PFSK-1 (cell line): Measurements from ENCODE around the gene NAT8L.

Source experiments
- FOXP2 ChIP-seq: optimal IDR thresholded peaks from 2 replicates; pipeline ENCODE3; 2011; ENCODE audit warnings: borderline replicate concordance, control low read depth, inconsistent platforms; ENCODE audit not compliant: insufficient read depth; ENCODE audit errors: extremely low read length, extremely low read depth
- POLR2AphosphoS5 ChIP-seq: IDR thresholded peaks from 2 replicates; pipeline ENCODE4 v1.6.1; 2012; ENCODE audit warnings: low read depth, mild to moderate bottlenecking, control low read depth, low read length, moderate library complexity
- SIN3A ChIP-seq: IDR thresholded peaks from 2 replicates; pipeline ENCODE4 v1.6.1; 2012; ENCODE audit warnings: mild to moderate bottlenecking, low read length, moderate library complexity, borderline replicate concordance; ENCODE audit not compliant: insufficient read depth
- TAF1 ChIP-seq: IDR thresholded peaks from 2 replicates; pipeline ENCODE4 v1.6.1; 2012; ENCODE audit warnings: low read length, control low read depth, borderline replicate concordance; ENCODE audit not compliant: insufficient read depth
- TF ChIP-seq, protein P1 (sequence below), 2 experiments: IDR thresholded peaks; 2 replicates each; pipeline versions ENCODE4 v1.6.1 to v1.8.0; 2011 to 2012; ENCODE audit warnings: low read depth in 2 of 2, low read length in 2 of 2, control low read depth in 1 of 2, inconsistent platforms in 1 of 2, mild to moderate bottlenecking in 1 of 2, moderate library complexity in 1 of 2; ENCODE audit not compliant: insufficient read depth in 1 of 2

NAT8L gene

GRCh38 chr4:2064276-2064991, 5.3 kb downstream of the NAT8L start:
- TF ChIP-seq TAF1 (no peak), SIN3A (no peak), POLR2AphosphoS5 (no peak), FOXP2 (no peak)
- TF ChIP-seq, protein P1, sequence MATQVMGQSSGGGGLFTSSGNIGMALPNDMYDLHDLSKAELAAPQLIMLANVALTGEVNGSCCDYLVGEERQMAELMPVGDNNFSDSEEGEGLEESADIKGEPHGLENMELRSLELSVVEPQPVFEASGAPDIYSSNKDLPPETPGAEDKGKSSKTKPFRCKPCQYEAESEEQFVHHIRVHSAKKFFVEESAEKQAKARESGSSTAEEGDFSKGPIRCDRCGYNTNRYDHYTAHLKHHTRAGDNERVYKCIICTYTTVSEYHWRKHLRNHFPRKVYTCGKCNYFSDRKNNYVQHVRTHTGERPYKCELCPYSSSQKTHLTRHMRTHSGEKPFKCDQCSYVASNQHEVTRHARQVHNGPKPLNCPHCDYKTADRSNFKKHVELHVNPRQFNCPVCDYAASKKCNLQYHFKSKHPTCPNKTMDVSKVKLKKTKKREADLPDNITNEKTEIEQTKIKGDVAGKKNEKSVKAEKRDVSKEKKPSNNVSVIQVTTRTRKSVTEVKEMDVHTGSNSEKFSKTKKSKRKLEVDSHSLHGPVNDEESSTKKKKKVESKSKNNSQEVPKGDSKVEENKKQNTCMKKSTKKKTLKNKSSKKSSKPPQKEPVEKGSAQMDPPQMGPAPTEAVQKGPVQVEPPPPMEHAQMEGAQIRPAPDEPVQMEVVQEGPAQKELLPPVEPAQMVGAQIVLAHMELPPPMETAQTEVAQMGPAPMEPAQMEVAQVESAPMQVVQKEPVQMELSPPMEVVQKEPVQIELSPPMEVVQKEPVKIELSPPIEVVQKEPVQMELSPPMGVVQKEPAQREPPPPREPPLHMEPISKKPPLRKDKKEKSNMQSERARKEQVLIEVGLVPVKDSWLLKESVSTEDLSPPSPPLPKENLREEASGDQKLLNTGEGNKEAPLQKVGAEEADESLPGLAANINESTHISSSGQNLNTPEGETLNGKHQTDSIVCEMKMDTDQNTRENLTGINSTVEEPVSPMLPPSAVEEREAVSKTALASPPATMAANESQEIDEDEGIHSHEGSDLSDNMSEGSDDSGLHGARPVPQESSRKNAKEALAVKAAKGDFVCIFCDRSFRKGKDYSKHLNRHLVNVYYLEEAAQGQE (IDR thresholded peaks at IDR 0.05; ENCODE audit: insufficient read depth in 1 of 2, low read depth in 2 of 2, low read length in 2 of 2) = no peak

GRCh38 chr4:2065106-2065930, 6.2 kb downstream of the NAT8L start:
- TF ChIP-seq, protein P1 (IDR thresholded peaks at IDR 0.05; ENCODE audit: insufficient read depth in 1 of 2, low read depth in 2 of 2, low read length in 2 of 2) = no peak
- TF ChIP-seq TAF1 (no peak), FOXP2 (no peak), POLR2AphosphoS5 (no peak), SIN3A (no peak)

DNA sequence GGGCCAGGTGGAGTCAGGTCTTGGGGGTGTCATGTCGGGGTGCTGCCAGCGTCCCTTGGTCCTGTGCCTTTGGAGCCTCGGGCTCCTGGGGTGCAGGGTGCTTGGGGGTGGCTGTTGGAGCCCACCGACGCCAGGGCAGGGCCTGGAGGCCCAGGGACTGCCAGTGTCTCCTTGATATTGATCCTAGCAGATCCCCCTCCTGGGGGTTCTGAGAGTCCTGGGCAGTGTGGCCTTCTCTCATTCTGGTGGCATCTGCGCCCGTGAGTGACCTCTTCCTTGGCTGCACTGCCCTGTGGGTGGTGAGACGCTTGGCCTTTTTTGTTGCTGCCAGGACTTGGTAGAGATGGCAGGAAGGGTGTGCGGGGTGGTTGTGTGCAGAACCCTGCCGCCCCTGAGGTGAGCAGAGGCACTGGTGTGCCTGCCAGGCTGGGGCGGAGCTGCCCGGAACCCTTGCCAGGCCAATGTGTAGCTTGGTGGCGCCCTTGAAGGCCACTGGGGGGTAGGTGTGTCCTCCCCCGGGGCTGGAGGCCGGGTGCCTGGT, 7.0 kb downstream of the NAT8L start:
- TF ChIP-seq, protein P1 (IDR thresholded peaks at IDR 0.05; ENCODE audit: insufficient read depth in 1 of 2, low read depth in 2 of 2, low read length in 2 of 2) = no peak
- TF ChIP-seq FOXP2 (no peak), TAF1 (no peak), POLR2AphosphoS5 (no peak), SIN3A (no peak)

GRCh38 chr4:2066571-2067445, 7.7 kb downstream of the NAT8L start:
- TF ChIP-seq POLR2AphosphoS5 (no peak), SIN3A (no peak), FOXP2 (no peak)
- TF ChIP-seq, protein P1 (IDR thresholded peaks at IDR 0.05; ENCODE audit: insufficient read depth in 1 of 2, low read depth in 2 of 2, low read length in 2 of 2) = no peak
